ENCODE results near the gene PLCD1.

DNA sequence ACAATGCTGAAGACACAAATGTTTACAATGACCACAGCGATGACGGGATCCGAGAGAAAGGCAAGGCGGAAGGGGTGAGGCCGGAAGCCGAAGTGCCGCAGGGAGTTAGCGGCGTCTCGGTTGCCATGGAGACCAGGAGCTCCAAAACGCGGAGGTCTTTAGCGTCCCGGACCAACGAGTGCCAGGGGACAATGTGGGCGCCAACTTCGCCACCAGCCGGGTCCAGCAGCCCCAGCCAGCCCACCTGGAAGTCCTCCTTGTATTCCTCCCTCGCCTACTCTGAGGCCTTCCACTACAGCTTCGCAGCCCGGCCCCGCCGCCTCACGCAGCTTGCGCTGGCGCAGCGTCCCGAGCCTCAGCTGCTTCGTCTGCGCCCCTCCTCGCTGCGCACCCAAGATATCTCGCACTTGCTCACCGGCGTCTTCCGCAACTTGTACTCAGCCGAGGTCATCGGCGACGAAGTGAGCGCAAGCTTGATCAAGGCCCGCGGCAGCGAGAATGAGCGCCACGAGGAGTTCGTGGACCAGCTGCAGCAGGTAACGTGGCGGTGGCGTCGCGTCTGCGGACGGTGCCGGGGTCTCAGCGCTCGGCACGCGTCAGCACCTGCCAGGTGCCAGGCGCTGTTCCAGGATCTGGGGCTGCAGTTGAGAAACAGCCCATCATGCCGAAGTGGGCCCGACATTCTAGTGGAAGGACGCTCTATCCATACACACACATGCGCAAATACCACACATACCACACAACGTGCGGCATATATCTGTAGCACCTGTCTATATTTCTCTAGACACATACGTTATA is 9.9 kb upstream of the PLCD1 start, which contains the start of gene DLEC1:
- no peak for TF ChIP-seq CTCF (conservative IDR thresholded peaks at IDR 0.05)
- TF ChIP-seq ZFX (IDR thresholded peaks at IDR 0.05), result no peak
